Measurements from ENCODE around the gene SLC24A5. TPM values are rescaled to one million over a fixed set of nuclear protein-coding genes. Genes with fewer than 3 reads are reported as not detected.
A peak's percentile ranks its signal among the peaks of the same experiment; 100 is the strongest.

The SLC24A5 gene
- total RNA-seq, 2 donors from 2014 or later = not detected

GRCh38 chr15:48109212-48109611, 11.6 kb upstream of the SLC24A5 start:
- WGBS, 2 experiments (ENCODE audit: insufficient coverage in 1 of 2, insufficient read length in 1 of 2) = 88 to 96% methylated on average over 1 to 4 of the region's 4 CpGs
- H3K9ac ChIP-seq (ENCODE audit: extremely low read depth, low read length, poor library complexity, severe bottlenecking) = no peak overlapping the region

GRCh38 chr15:48109856-48110531, 10.8 kb upstream of the SLC24A5 start:
- H3K27ac Mint-ChIP-seq = no peak overlapping the region
- H3K9me3 Mint-ChIP-seq = no peaks in the 10 kb centered on the region
- TF ChIP-seq CTCF (conservative IDR thresholded peaks at IDR 0.05) = peak; percentile 70
- 89 to 90% methylated on average over 4 to 5 of the region's 5 CpGs for WGBS, 2 experiments (ENCODE audit: insufficient coverage in 1 of 2, insufficient read length in 1 of 2)
- Histone ChIP-seq H3K27ac (ENCODE audit: low read depth, low read length) (no peak overlapping the region), H3K27me3 (ENCODE audit: control insufficient read depth, insufficient read depth, low read length, poor library complexity, severe bottlenecking) (no peaks in the 10 kb centered on the region), H3K4me3 (ENCODE audit: low read length) (no peak overlapping the region), H3K36me3 (ENCODE audit: control insufficient read depth, insufficient read depth, low read length) (no peaks in the 10 kb centered on the region), H3K9ac (ENCODE audit: extremely low read depth, low read length, poor library complexity, severe bottlenecking) (no peak overlapping the region), H3K9me3 (ENCODE audit: control insufficient read depth, low read length) (no peaks in the 10 kb centered on the region), H3K4me1 (ENCODE audit: control insufficient read depth, insufficient read depth, low read length) (no peaks in the 10 kb centered on the region)
- peaks cover 2% of the 10 kb centered on the region for H3K27me3 Mint-ChIP-seq (ENCODE audit: insufficient read depth)
- H3K4me3 Mint-ChIP-seq = no peak overlapping the region
- no peaks in the 10 kb centered on the region for H3K36me3 Mint-ChIP-seq (ENCODE audit: low read depth)
- no peaks in the 10 kb centered on the region for H3K4me1 Mint-ChIP-seq
- DNase-seq = peak; percentile 74

More at GRCh38 chr15:48109212-48109611, 11.6 kb upstream of the SLC24A5 start:
- H3K4me1 ChIP-seq (ENCODE audit: control insufficient read depth, insufficient read depth, low read length) = no peaks in the 10 kb centered on the region
- no peak for TF ChIP-seq CTCF (conservative IDR thresholded peaks at IDR 0.05)
- no peaks in the 10 kb centered on the region for H3K36me3 ChIP-seq (ENCODE audit: control insufficient read depth, insufficient read depth, low read length)
- Mint-ChIP-seq H3K9me3 (no peaks in the 10 kb centered on the region), H3K4me1 (no peaks in the 10 kb centered on the region), H3K27ac (no peak overlapping the region), H3K27me3 (ENCODE audit: insufficient read depth) (peaks cover 2% of the 10 kb centered on the region), H3K4me3 (no peak overlapping the region), H3K36me3 (ENCODE audit: low read depth) (no peaks in the 10 kb centered on the region)
- H3K4me3 ChIP-seq (ENCODE audit: low read length) = no peak overlapping the region
- H3K9me3 ChIP-seq (ENCODE audit: control insufficient read depth, low read length) = no peaks in the 10 kb centered on the region
- H3K27me3 ChIP-seq (ENCODE audit: control insufficient read depth, insufficient read depth, low read length, poor library complexity, severe bottlenecking) = no peaks in the 10 kb centered on the region
- no peak for DNase-seq
- no peak overlapping the region for H3K27ac ChIP-seq (ENCODE audit: low read depth, low read length)

GRCh38 chr15:48112242-48112641, 8.5 kb upstream of the SLC24A5 start:
- DNase-seq = peak; percentile 88
- peak; percentile 78 for TF ChIP-seq CTCF (conservative IDR thresholded peaks at IDR 0.05)
- H3K4me3 ChIP-seq (ENCODE audit: low read length) = no peak overlapping the region
- no peak overlapping the region for H3K27ac ChIP-seq (ENCODE audit: low read depth, low read length)
- no peaks in the 10 kb centered on the region for H3K9me3 ChIP-seq (ENCODE audit: control insufficient read depth, low read length)
- no peaks in the 10 kb centered on the region for H3K27me3 ChIP-seq (ENCODE audit: control insufficient read depth, insufficient read depth, low read length, poor library complexity, severe bottlenecking)
- Mint-ChIP-seq H3K4me3 (no peak overlapping the region), H3K27me3 (ENCODE audit: insufficient read depth) (peaks cover 2% of the 10 kb centered on the region), H3K27ac (no peak overlapping the region), H3K36me3 (ENCODE audit: low read depth) (no peaks in the 10 kb centered on the region), H3K9me3 (no peaks in the 10 kb centered on the region), H3K4me1 (no peaks in the 10 kb centered on the region)
- WGBS, 2 experiments (ENCODE audit: insufficient coverage in 1 of 2, insufficient read length in 1 of 2) = 29 to 31% methylated on average over 5 to 6 of the region's 6 CpGs
- no peaks in the 10 kb centered on the region for H3K4me1 ChIP-seq (ENCODE audit: control insufficient read depth, insufficient read depth, low read length)
- H3K36me3 ChIP-seq (ENCODE audit: control insufficient read depth, insufficient read depth, low read length) = no peaks in the 10 kb centered on the region
- H3K9ac ChIP-seq (ENCODE audit: extremely low read depth, low read length, poor library complexity, severe bottlenecking) = no peak overlapping the region
